Measurements from ENCODE around the gene TAF1B.

Gene TAF1B

DNA sequence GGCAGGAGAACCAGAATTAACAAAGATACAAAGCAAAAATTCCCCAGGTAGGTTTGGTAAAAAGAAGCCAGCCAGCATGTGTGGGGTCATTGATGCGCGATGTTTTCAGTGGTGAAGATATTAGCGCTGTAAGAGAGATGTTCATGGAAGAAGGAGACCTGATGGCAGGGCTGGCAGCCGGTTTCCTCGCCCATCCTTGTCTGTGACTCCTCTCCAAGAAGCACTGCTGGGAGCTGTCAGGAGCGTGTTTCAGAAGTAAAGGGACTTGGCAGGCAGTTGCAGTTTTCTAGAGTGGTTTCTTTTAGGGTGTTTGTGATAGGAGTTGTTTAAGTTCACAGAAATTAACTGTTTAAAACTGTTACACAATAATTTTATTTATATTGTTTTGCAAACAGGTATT, 24.6 kb downstream of the TAF1B start:
- no peak for TF ChIP-seq ZNF274 (IDR thresholded peaks at IDR 0.05; ENCODE audit: low read depth, low read length)
- H3K4me3 ChIP-seq (ENCODE audit: low read length), result no peak overlapping the region

DNA sequence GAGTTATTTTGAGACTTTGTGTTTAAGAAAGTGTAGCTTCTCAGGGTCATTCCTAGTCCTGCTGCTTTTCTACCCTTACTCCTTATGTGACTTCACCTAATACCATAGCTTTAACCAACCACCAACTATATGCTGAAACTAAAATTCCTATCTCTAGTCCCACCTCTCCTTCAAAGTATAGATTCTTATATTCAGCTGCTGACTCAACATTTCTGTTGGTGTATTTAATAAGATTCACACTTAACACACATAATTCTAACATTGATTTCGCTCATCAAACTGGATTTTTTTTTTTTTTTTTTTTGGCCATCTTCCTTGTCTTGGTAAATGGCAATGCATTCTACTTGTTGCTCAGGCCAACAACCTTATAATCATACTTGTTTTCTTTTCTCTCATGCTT, 30.1 kb downstream of the TAF1B start:
- H3K4me3 ChIP-seq (ENCODE audit: low read length), result no peak overlapping the region
- TF ChIP-seq ZNF274 (IDR thresholded peaks at IDR 0.05; ENCODE audit: low read depth, low read length), result no peak

DNA sequence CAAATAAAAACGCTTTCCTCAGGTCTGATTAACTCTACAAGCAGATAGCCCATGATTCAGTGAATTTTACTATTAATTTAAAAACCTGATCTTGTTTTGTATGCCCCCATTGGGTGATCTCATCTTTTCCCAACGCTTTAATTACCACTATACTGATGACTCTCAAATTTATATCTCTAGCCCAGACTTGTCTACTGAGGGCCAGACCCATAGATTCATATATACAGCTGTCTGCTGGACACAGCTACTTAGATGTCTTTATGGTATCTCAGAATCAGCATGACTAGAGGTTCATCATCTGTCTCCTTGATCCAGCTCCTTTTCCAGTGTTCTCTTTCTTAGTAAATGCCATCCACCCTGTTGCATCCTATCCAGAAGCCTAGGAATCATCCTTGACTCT, 33.8 kb downstream of the TAF1B start:
- H3K4me3 ChIP-seq (ENCODE audit: low read length), result no peak overlapping the region
- TF ChIP-seq ZNF274 (IDR thresholded peaks at IDR 0.05; ENCODE audit: low read depth, low read length), result no peak

DNA sequence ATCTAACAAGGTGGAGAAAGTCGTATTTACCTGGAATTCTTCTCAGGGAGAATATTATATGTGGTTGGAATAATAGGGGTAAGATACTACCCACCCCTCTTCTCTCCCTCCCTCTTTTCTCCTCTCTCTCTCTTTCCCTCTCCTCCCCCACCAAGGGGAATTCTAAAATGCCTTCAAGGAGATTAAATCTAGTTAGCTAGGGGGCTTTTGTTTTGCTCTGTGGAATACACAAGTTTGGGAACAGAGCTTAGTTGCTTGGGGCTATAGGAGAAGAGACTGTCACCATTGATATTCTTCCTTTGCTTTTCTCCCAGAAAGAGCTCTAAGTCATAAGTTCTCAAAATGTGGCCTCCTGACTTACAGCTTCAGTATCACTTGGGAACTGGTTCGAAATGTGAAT, 34.5 kb downstream of the TAF1B start:
- no peak for TF ChIP-seq ZNF274 (IDR thresholded peaks at IDR 0.05; ENCODE audit: low read depth, low read length)
- H3K4me3 ChIP-seq (ENCODE audit: low read length), result no peak overlapping the region

DNA sequence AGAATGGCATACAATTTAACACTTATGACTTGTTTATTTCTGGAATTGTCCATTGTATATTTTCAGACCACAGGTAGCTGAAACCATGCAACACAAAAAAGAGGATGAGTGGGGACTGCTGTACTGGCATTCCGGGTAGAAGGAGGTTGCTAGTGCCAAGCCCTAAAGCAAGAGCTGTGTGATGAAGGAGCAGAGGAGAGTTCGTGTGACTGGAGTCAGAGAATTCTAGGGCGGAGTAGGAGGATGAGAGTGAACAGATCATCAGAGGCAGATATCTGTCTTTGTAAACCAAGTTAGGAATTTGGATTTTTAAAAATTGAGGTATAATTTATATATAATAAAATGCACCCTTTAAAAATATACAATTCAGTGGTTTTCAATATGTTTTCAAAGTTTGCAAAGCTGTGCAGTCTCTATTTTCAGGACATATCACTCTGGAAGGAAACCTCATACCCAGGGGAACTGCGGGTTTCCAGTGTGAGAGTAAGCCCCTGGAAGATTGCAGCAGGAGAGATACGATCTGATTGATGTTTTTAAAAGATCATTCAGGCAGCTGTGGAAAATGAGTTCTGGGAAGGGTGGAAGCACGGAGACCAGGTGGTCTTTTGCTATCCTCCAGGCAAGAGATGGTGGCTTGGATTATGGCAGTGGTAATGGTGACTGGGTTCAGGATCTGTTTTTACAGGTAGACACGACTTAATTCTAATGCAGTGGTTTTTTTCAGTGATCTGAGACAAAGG, 36.4 kb downstream of the TAF1B start:
- no peak overlapping the region for H3K4me3 ChIP-seq (ENCODE audit: low read length)
- TF ChIP-seq ZNF274 (IDR thresholded peaks at IDR 0.05; ENCODE audit: low read depth, low read length), result no peak

DNA sequence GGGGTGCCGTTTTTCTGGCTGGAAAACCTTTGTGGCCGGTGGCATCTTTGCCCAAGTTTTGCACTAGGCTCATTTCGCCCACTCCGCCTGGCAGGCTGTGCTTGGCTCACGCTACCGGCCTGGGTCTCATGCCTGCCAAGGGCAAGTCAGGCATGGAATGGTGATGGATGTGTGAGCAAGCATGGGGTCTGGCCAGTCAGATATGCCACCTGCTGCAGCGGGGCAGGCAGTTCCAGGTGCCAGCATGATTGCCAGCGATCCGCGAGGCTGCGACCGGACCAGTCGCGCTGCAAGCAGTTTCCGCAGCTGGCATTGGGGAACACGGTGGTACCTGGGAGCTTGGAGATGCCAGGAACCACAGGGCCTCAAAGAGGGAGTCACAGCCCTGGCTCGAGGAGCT, 40.6 kb downstream of the TAF1B start:
- H3K4me3 ChIP-seq (ENCODE audit: low read length), result no peak overlapping the region
- no peak for TF ChIP-seq ZNF274 (IDR thresholded peaks at IDR 0.05; ENCODE audit: low read depth, low read length)

DNA sequence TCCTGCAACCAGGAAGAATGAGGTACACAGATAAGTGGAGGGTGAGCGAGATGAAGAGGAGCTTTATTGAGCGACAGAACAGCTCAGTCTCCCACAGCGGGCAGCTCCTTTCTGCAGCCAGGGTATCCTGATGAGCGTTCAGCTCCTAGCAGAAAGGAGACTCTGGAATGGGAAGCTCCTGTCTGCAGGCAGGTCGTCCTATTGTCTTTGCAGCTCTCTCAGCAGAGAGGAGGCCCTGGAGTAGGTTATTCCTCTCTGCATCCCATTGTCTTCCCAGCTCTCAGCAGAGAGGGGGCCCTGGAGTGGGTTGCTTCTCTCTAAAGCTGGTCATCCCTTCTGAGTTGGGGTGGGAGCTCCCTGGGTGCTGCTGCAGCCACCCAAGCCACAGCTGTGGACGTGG, 41.2 kb downstream of the TAF1B start:
- TF ChIP-seq ZNF274 (IDR thresholded peaks at IDR 0.05; ENCODE audit: low read depth, low read length), result no peak
- no peak overlapping the region for H3K4me3 ChIP-seq (ENCODE audit: low read length)

DNA sequence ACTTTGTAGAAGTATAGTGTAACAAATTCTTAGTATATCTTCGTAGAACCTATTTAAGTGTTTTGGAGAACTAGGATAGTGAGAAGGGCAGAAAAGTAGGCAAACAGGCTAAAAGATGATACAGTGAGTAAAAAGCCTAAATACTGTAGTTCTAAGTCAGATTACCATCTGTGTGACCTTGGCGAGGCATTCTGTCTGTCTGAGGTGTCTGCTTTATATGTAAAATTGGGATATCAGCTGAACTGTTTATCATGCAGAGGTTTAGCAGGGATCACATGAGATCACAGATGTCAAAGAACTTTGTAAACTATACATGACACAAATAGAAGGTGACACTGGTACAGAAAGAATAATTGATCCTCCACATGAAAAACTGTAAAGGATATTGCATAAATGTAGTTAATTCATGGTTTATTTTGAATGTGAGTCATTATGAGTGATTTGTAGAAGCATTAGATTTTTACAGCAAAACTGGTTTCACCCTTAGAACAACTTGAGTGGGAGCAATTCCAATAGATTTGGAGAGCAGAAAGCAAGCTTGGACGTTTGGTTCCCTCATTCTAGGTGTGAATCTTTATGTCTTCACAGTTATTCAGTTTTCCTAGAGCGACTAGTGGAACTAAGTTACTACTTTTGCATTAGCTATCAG, 41.9 kb downstream of the TAF1B start:
- H3K4me3 ChIP-seq (ENCODE audit: low read length), result no peak overlapping the region
- TF ChIP-seq ZNF274 (IDR thresholded peaks at IDR 0.05; ENCODE audit: low read depth, low read length), result no peak

DNA sequence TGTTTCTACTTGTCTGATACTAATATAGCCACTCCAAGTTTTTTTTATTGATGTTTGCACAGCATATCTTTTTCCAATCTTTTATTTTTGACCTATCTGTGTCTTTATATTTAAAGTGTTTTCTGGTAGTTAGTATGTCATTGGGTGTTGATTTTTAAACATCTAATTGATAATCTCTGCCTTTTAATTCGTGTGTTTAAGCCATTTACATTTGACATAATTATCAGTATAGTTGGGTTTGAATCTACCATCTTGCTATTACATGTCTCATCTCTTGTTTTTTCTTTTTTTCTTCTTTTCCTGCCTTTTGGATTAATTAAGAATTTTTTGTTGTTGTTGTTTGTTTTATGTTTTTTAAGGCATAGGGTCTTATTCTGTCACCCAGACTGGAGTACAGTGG, 44.2 kb downstream of the TAF1B start:
- no peak overlapping the region for H3K4me3 ChIP-seq (ENCODE audit: low read length)
- TF ChIP-seq ZNF274 (IDR thresholded peaks at IDR 0.05; ENCODE audit: low read depth, low read length), result no peak

DNA sequence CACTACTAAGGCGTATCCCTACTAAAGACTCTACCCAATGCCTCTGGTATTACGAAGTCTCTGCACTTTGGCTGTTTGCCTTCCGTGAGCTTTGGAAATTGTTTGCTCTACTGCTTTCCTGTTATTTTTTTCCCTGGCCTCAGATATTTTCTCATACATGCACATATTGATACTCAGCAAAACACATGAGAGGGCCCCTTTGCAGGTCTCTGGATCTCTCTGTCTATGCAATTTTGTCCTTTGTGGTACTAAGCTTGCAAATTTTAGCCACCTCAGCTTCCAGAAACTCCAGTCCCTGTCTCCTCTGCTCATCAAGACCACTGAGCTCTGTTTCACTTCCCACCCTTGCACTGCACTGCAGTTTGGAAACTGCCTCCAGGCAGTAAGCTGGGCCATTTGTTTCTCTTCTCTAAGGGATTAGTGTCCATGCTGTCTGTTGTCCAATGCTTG, 46.6 kb downstream of the TAF1B start:
- no peak overlapping the region for H3K4me3 ChIP-seq (ENCODE audit: low read length)
- TF ChIP-seq ZNF274 (IDR thresholded peaks at IDR 0.05; ENCODE audit: low read depth, low read length), result no peak

DNA sequence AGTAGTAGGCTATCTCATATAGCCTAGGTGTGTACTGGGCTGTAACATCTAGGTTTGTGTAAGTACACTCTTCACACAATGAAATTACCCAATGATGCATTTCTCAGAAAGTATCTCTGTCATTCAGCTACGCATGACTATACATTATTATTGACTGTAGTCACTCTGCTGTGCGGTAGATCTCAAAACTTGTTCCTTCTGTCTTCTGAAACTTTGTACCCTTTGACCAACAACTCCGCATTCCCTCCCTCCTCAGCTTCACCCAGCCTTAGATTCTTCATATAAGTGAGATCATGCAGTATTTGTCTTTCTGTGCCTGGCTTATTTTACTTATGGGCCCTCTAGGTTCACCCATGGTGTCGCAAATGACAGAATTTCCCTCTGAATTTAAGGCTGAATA, 49.0 kb downstream of the TAF1B start:
- no peak overlapping the region for H3K4me3 ChIP-seq (ENCODE audit: low read length)
- no peak for TF ChIP-seq ZNF274 (IDR thresholded peaks at IDR 0.05; ENCODE audit: low read depth, low read length)

DNA sequence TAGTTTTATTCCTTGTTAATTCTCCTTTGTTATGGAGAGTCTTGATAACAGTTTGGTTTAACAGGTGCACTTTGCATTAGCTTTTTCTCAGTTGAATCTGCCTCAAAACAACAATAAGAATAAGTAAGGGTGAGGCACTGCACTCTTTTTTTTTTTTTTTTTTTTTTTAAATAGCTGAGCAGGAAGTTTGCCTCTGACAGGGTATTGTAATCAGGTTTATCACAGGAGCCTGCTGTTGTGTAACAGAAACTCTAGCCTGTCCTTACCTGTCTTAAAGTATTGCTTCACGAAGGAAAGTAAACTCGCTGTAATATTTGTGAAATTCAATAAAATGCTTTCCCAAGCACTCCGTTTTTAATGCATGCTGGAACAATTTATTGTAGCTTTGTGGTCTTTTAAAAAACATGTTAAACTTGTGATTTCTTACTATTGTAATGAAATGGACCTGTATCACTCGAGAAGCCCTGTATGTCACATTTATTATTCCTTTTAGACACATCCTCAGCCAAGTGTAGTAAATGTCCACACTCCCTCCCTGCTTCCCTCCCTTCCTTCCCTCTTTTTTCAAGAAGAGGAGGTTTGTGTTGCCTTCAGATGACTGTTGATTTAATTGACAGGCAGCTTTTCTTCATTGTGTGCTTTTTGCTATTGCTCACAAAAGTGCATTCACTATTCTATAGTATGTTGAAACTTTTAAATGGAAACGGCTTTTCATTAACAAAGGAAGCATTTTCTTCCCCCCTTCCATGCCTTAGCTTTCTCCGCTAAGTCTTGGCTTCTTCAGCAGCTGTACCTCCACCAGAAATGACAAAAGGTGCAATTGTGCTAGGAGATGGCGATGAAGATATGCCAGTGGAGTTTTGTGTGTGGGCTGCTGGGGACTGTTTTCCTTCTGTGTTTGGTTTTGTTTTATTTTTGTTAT, 52.7 kb downstream of the TAF1B start:
- no peak overlapping the region for H3K4me3 ChIP-seq (ENCODE audit: low read length)
- no peak for TF ChIP-seq ZNF274 (IDR thresholded peaks at IDR 0.05; ENCODE audit: low read depth, low read length)

DNA sequence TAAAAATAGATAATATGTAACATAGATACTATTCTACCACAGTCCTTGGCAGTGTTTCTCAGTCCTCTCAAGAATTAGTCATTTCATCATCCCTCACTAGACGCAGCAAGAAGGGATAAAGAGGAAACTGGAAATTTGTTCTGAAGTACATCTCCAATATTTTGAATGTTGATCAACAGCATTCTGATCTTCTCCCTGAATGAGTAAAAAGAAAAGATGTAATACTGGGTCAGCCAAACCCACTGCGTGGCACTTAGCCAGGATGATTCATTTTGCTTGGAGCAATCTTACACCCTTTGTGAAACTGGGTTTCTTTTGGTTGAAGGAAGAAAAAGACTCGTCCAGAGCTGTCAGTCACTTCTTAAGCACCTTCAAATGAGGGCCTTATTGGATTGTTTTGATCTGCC, 54.1 kb downstream of the TAF1B start:
- H3K4me3 ChIP-seq (ENCODE audit: low read length), result no peak overlapping the region

DNA sequence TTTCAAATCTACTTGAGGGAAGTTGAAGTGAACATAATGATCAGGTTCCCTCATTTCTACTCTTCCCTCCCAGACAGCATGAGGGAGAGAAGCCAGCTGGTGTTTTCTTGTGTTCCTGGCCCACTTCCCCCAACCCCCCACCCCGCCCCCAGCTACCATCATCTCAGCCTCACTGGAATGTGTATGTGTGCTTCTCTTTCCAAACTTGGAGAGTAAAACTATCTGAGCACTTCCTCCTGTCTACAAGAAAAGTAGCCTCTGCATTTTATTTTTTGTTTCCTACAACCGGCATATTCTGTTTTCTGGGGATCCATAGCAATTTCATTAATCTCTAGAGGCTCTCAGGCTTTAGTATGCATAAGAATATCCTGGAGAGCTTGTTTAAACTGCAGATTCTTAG, 54.6 kb downstream of the TAF1B start:
- TF ChIP-seq ZNF274 (IDR thresholded peaks at IDR 0.05; ENCODE audit: low read depth, low read length), result no peak
- no peak overlapping the region for H3K4me3 ChIP-seq (ENCODE audit: low read length)

More for the DNA sequence above, 54.1 kb downstream of the TAF1B start:
- TF ChIP-seq ZNF274 (IDR thresholded peaks at IDR 0.05; ENCODE audit: low read depth, low read length), result no peak
